ENCODE data around the gene EBF4.
"Not testable (repeated sequence)": the region's sequence is repeated elsewhere in the genome, so short reads cannot be mapped to it uniquely, and the experiment has no call there.

The EBF4 gene

GRCh38 chr20:2760952-2761305, 68.3 kb downstream of the EBF4 start:
- H3K4me1 ChIP-seq (ENCODE audit: control insufficient read depth, insufficient read depth, low read length), result peaks cover 24% of the 10 kb centered on the region
- H3K27ac ChIP-seq (ENCODE audit: low read depth, low read length), result no peak overlapping the region
- H3K4me3 ChIP-seq (ENCODE audit: low read depth, low read length), result no peak overlapping the region
- no peaks in the 10 kb centered on the region for H3K9me3 ChIP-seq (ENCODE audit: control insufficient read depth, insufficient read depth, low read depth, low read length)
- H3K36me3 ChIP-seq (ENCODE audit: control insufficient read depth, insufficient read depth, low read length), result no peaks in the 10 kb centered on the region
- no peaks in the 10 kb centered on the region for H3K27me3 ChIP-seq (ENCODE audit: control insufficient read depth, insufficient read depth, low read length)
- H3K9ac ChIP-seq (ENCODE audit: low read length), result no peak overlapping the region

- no peaks in the 10 kb centered on the region for H3K9me3 ChIP-seq (ENCODE audit: control insufficient read depth, insufficient read depth, low read depth, low read length)
- no peak overlapping the region for H3K9ac ChIP-seq (ENCODE audit: low read length)
- H3K4me1 ChIP-seq (ENCODE audit: control insufficient read depth, insufficient read depth, low read length), result peaks cover 24% of the 10 kb centered on the region
- H3K27ac ChIP-seq (ENCODE audit: low read depth, low read length), result no peak overlapping the region
- H3K36me3 ChIP-seq (ENCODE audit: control insufficient read depth, insufficient read depth, low read length), result no peaks in the 10 kb centered on the region
- H3K27me3 ChIP-seq (ENCODE audit: control insufficient read depth, insufficient read depth, low read length), result no peaks in the 10 kb centered on the region
- H3K4me3 ChIP-seq (ENCODE audit: low read depth, low read length), result no peak overlapping the region
Observed at GRCh38 chr20:2761885-2762284, 69.3 kb downstream of the EBF4 start.

GRCh38 chr20:2762578-2763131, 70.1 kb downstream of the EBF4 start:
- no peak overlapping the region for H3K9ac ChIP-seq (ENCODE audit: low read length)
- no peak overlapping the region for H3K4me3 ChIP-seq (ENCODE audit: low read depth, low read length)
- H3K27me3 ChIP-seq (ENCODE audit: control insufficient read depth, insufficient read depth, low read length), result no peaks in the 10 kb centered on the region
- H3K36me3 ChIP-seq (ENCODE audit: control insufficient read depth, insufficient read depth, low read length), result no peaks in the 10 kb centered on the region
- peaks cover 24% of the 10 kb centered on the region for H3K4me1 ChIP-seq (ENCODE audit: control insufficient read depth, insufficient read depth, low read length)
- H3K9me3 ChIP-seq (ENCODE audit: control insufficient read depth, insufficient read depth, low read depth, low read length), result no peaks in the 10 kb centered on the region
- no peak overlapping the region for H3K27ac ChIP-seq (ENCODE audit: low read depth, low read length)

- Histone ChIP-seq H3K27me3 (ENCODE audit: control insufficient read depth, insufficient read depth, low read length) (no peaks in the 10 kb centered on the region), H3K27ac (ENCODE audit: low read depth, low read length) (no peak overlapping the region), H3K9ac (ENCODE audit: low read length) (no peak overlapping the region), H3K36me3 (ENCODE audit: control insufficient read depth, insufficient read depth, low read length) (no peaks in the 10 kb centered on the region), H3K4me1 (ENCODE audit: control insufficient read depth, insufficient read depth, low read length) (peaks cover 24% of the 10 kb centered on the region), H3K4me3 (ENCODE audit: low read depth, low read length) (no peak overlapping the region), H3K9me3 (ENCODE audit: control insufficient read depth, insufficient read depth, low read depth, low read length) (no peaks in the 10 kb centered on the region)
Observed at GRCh38 chr20:2763186-2763585, 70.6 kb downstream of the EBF4 start.

- Histone ChIP-seq H3K4me3 (ENCODE audit: low read depth, low read length) (no peak overlapping the region), H3K27ac (ENCODE audit: low read depth, low read length) (no peak overlapping the region)
Observed at GRCh38 chr20:2767768-2768631, 75.4 kb downstream of the EBF4 start.

GRCh38 chr20:2768632-2769015, 76.0 kb downstream of the EBF4 start:
- Histone ChIP-seq H3K4me3 (ENCODE audit: low read depth, low read length) (no peak overlapping the region), H3K27me3 (ENCODE audit: control insufficient read depth, insufficient read depth, low read length) (peaks cover 9% of the 10 kb centered on the region; the same call in 1 of the 2 replicates), H3K9me3 (ENCODE audit: control insufficient read depth, insufficient read depth, low read depth, low read length) (no peaks in the 10 kb centered on the region), H3K27ac (ENCODE audit: low read depth, low read length) (no peak overlapping the region), H3K4me1 (ENCODE audit: control insufficient read depth, insufficient read depth, low read length) (peaks cover 6% of the 10 kb centered on the region; the same call in 1 of the 2 replicates), H3K9ac (ENCODE audit: low read length) (no peak overlapping the region), H3K36me3 (ENCODE audit: control insufficient read depth, insufficient read depth, low read length) (no peaks in the 10 kb centered on the region)

More at GRCh38 chr20:2767768-2768631, 75.4 kb downstream of the EBF4 start:
- Histone ChIP-seq H3K27me3 (ENCODE audit: control insufficient read depth, insufficient read depth, low read length) (peaks cover 9% of the 10 kb centered on the region; the same call in 1 of the 2 replicates), H3K9ac (ENCODE audit: low read length) (no peak overlapping the region), H3K36me3 (ENCODE audit: control insufficient read depth, insufficient read depth, low read length) (no peaks in the 10 kb centered on the region), H3K4me1 (ENCODE audit: control insufficient read depth, insufficient read depth, low read length) (peaks cover 6% of the 10 kb centered on the region; the same call in 1 of the 2 replicates), H3K9me3 (ENCODE audit: control insufficient read depth, insufficient read depth, low read depth, low read length) (no peaks in the 10 kb centered on the region)

GRCh38 chr20:2770091-2770490, 77.5 kb downstream of the EBF4 start:
- H3K4me3 ChIP-seq (ENCODE audit: low read depth, low read length); H3K9me3 ChIP-seq (ENCODE audit: control insufficient read depth, insufficient read depth, low read depth, low read length); H3K27me3 ChIP-seq (ENCODE audit: control insufficient read depth, insufficient read depth, low read length); H3K4me1 ChIP-seq (ENCODE audit: control insufficient read depth, insufficient read depth, low read length); H3K27ac ChIP-seq (ENCODE audit: low read depth, low read length); H3K36me3 ChIP-seq (ENCODE audit: control insufficient read depth, insufficient read depth, low read length); H3K9ac ChIP-seq (ENCODE audit: low read length): not testable (repeated sequence)

GRCh38 chr20:2771631-2772080, 79.1 kb downstream of the EBF4 start:
- H3K27me3 ChIP-seq (ENCODE audit: control insufficient read depth, insufficient read depth, low read length), result peaks cover 9% of the 10 kb centered on the region; the same call in 1 of the 2 replicates
- H3K27ac ChIP-seq (ENCODE audit: low read depth, low read length), result no peak overlapping the region
- peaks cover 6% of the 10 kb centered on the region; the same call in 1 of the 2 replicates for H3K4me1 ChIP-seq (ENCODE audit: control insufficient read depth, insufficient read depth, low read length)
- H3K9ac ChIP-seq (ENCODE audit: low read length), result no peak overlapping the region
- H3K4me3 ChIP-seq (ENCODE audit: low read depth, low read length), result no peak overlapping the region
- no peaks in the 10 kb centered on the region for H3K36me3 ChIP-seq (ENCODE audit: control insufficient read depth, insufficient read depth, low read length)
- 0 out of 2 replicates have a peak, but pooled peaks cover 2% of the 10 kb centered on the region for H3K9me3 ChIP-seq (ENCODE audit: control insufficient read depth, insufficient read depth, low read depth, low read length)

- no peak overlapping the region for H3K9ac ChIP-seq (ENCODE audit: low read length)
- H3K9me3 ChIP-seq (ENCODE audit: control insufficient read depth, insufficient read depth, low read depth, low read length), result 0 out of 2 replicates have a peak, but pooled peaks cover 2% of the 10 kb centered on the region
- H3K27me3 ChIP-seq (ENCODE audit: control insufficient read depth, insufficient read depth, low read length), result peaks cover 5% of the 10 kb centered on the region; the same call in 1 of the 2 replicates
- H3K36me3 ChIP-seq (ENCODE audit: control insufficient read depth, insufficient read depth, low read length), result no peaks in the 10 kb centered on the region
- peaks cover 6% of the 10 kb centered on the region; the same call in 1 of the 2 replicates for H3K4me1 ChIP-seq (ENCODE audit: control insufficient read depth, insufficient read depth, low read length)
- H3K4me3 ChIP-seq (ENCODE audit: low read depth, low read length), result no peak overlapping the region
- H3K27ac ChIP-seq (ENCODE audit: low read depth, low read length), result no peak overlapping the region
Observed at GRCh38 chr20:2773812-2774211, 81.2 kb downstream of the EBF4 start.

GRCh38 chr20:2775139-2775538, 82.6 kb downstream of the EBF4 start:
- no peaks in the 10 kb centered on the region for H3K27me3 ChIP-seq (ENCODE audit: control insufficient read depth, insufficient read depth, low read length)
- peaks cover 6% of the 10 kb centered on the region; the same call in 1 of the 2 replicates for H3K4me1 ChIP-seq (ENCODE audit: control insufficient read depth, insufficient read depth, low read length)
- no peak overlapping the region for H3K4me3 ChIP-seq (ENCODE audit: low read depth, low read length)
- H3K9me3 ChIP-seq (ENCODE audit: control insufficient read depth, insufficient read depth, low read depth, low read length), result 0 out of 2 replicates have a peak, but pooled peaks cover 2% of the 10 kb centered on the region
- no peaks in the 10 kb centered on the region for H3K36me3 ChIP-seq (ENCODE audit: control insufficient read depth, insufficient read depth, low read length)
- no peak overlapping the region for H3K9ac ChIP-seq (ENCODE audit: low read length)
- no peak overlapping the region for H3K27ac ChIP-seq (ENCODE audit: low read depth, low read length)

Measured in HUES6 (cell line).